NOMO-1 (cell line): ENCODE results near the gene CHM.
"Not testable (repeated sequence)": the region's sequence is repeated elsewhere in the genome, so short reads cannot be mapped to it uniquely, and the experiment has no call there.

ENCODE experiments used
- DNase-seq, 2 experiments: peaks; one replicate each; lab custom pipeline; 2025; ENCODE audit not compliant: unreplicated experiment in 2 of 2; lab: John Stamatoyannopoulos, UW

CHM gene

GRCh38 chrX:86047174-86047935 is at the start of gene CHM:
Gene CHM, minus strand, starts transcription at chrX:86047558. Its CDS starts 26 bp downstream, at chrX:86047532.
- DNase-seq, result no peak

GRCh38 chrX:86078650-86079049 is 31.3 kb upstream of the CHM start:
- no peak for DNase-seq

DNA sequence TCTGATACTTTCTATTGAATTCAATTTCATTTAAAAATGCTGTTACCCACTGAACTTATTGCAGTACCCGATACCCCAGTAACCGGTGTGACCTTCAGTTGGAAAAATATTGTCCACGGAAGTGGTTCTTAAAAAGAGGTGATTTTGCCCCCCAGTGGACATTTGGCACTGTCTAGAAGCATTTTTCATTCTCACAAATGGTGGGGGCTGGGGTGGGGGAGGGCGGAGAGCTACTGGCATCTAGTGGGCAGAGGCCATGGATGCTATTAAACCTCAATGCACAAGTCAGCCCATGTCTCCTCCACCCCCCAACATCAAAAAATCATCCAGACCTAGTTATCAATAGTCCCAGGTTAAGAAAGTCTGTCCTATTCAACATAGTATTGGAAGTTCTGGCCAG is 19.6 kb upstream of the CHM start:
- no peak for DNase-seq

DNA sequence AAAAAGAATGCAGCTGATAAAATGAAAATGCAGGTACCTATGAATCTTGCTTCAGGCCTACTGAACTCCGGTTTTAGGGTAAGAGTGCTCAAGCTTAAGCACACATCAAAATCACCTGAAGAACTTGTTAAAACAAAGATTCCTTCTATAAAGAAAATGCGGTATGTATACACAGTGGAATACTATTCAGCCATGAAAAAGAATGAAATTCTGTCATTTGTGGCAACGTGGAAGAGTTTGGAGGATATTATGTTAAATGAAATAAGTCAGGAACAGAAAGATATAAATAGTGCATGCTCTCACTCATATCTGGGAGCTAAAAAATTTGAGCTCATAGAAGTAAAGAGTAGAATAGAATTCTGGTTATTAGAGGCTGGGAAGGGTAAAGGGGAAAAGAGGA is 14.0 kb upstream of the CHM start:
- DNase-seq, result no peak

GRCh38 chrX:86051741-86052140 is 4.4 kb upstream of the CHM start:
- DNase-seq, result no peak

DNA sequence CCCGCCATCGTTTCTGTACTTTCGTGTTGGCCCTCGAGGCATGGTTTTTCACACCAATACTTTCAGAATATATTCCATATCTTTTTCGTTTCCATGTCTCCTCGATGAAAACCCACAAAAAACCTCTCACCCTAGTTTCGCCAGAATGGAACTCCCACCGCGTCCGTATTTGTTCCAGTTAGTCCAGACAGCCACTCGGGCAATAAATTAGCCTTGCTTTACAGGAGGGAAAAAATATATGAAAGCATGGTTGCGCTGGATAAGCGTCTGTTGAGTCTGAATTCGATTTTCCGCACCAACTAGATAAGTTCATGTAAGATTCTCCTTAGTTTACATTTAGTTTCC is 550 bp upstream of the CHM start:
- DNase-seq, result no peak

DNA sequence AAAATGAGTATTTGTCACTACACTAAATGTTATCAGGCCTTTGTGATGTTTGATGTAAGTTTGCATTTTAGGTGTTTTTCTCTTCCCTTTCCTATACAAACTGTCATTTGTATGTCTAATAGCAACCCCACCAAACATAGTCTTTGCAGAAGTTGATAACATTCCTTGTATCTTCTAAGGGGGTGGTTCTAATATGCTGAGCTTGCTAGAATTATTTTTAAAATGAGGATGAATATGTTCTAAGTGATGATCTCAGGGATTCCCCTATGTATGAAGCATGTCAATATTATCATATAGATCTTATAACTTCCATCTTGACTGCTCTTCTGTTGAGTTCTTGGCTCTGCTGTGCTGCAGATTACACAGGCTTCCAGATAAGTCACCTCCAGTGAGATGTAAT is 3.1 kb downstream of the CHM start:
- no peak for DNase-seq

- no peak for DNase-seq
These were observed 7.5 kb downstream of the CHM start for GRCh38 chrX:86039625-86040568.

DNA sequence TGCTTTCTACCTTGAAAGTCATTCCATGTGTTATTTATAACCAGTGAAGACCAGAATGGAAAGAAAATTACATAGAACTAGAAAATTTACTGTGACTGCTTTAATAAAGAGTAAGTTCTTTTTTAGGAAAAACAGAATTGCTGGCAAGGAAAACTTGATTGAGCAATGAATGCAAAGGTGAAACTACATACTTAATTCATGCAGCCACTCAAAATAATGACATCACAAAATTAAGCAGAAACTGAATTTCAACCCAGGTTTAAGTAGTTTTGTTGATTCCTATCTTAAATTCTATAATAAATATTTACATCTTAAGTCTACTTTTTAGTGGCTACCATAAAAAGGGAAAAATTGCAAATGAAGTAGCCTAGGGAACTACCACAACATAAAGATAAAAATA is 14.0 kb downstream of the CHM start:
- DNase-seq, result no peak

DNA sequence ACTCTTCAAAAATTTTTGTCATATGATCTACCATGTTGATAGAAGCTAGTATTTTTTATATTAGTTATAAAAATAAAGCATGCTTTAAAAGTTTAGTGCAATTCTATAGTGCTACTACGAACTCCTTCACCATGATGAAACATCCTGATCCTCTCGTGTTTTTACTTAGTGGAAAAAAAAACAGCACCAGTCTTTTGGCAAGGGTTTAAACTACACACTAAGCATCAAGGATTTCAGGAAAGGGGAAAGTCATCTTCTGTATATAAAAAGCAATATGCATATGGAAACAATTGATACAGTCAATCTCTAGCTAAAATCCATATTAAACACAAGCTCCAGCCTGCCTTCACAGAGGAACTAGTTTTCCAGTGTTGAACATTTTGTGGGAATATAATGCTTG is 18.7 kb downstream of the CHM start:
- DNase-seq, result no peak

- peak; percentile 4 to 5 for DNase-seq
These were observed 23.5 kb downstream of the CHM start for GRCh38 chrX:86023811-86024210.

- peak; percentile 5 to 14 for DNase-seq
These were observed 25.6 kb downstream of the CHM start for GRCh38 chrX:86021652-86022289.

DNA sequence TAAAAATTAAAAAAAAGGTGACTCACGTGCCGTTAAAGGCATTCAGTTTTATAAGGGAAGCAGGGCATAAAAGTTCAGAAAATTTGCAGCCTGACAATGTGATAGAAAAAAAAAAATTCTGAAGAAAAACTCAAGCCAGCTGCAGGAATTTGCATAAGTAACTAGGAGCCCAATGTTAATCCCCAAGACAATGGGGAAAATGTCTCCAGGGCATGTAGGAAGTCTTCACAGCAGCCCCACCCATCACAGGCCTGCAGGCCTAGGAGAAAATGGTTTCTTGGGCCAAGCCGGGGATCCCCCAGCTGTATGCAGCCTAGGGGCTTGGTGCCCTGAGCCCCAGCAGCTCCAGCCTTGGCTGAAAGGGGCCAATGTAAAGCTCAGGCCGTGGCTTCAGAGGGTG is 31.2 kb downstream of the CHM start:
- no peak for DNase-seq

- not testable (repeated sequence) for DNase-seq
These were observed 32.4 kb downstream of the CHM start for GRCh38 chrX:86014959-86015358.

DNA sequence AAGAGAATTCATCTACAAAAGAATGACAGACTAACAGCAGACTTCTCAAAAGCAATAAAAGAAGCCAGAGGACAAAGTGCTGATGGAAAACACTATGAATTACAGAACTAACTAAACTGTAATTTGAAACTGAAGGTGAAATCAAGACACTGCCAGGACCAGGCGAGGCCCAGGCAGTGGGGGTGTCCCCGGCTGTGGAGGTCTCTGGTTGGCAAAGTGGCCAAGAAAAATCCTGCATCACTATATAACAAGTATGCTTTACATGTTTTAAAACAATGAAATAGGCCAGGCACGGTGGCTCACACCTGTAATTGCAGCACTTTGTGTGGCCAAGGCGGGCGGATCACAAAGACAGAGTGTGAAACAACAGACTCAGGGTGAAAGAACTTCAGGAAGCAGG is 32.9 kb downstream of the CHM start:
- DNase-seq, result no peak

GRCh38 chrX:86013792-86014191 is 33.6 kb downstream of the CHM start:
- no peak for DNase-seq

- DNase-seq, result no peak
These were observed 35.2 kb downstream of the CHM start for GRCh38 chrX:86012188-86012587.

DNA sequence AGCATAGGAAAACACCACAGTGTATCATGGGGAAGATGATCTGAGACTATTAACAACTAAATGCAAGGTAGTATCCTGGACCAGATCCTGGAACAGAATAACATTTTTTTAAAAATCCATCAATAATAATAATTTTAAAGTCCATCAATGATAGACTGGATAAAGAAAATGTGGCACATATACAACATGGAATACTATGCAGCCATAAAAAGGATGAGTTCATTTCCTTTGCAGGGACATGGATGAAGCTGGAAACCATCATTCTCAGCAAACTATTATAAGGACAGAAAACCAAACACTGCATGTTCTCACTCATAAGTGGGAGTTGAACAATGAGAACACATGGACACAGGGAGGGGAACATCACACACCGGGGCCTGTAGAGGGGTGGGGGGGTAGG is 37.6 kb downstream of the CHM start:
- not testable (repeated sequence) for DNase-seq

DNA sequence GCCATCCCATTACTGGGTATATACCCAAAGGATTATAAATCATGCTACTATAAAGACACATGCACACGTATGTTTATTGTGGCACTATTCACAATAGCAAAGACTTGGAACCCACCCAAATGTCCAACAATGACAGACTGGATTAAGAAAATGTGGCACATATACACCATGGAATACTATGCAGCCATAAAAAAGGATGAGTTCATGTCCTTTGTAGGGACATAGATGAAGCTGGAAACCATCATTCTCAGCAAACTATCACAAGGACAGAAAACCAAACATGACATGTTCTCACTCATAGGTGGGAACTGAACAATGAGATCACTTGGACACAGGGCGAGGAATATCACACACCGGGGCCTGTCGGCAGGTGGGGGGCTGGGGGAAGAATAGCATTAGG is 39.5 kb downstream of the CHM start:
- DNase-seq, result not testable (repeated sequence)

DNA sequence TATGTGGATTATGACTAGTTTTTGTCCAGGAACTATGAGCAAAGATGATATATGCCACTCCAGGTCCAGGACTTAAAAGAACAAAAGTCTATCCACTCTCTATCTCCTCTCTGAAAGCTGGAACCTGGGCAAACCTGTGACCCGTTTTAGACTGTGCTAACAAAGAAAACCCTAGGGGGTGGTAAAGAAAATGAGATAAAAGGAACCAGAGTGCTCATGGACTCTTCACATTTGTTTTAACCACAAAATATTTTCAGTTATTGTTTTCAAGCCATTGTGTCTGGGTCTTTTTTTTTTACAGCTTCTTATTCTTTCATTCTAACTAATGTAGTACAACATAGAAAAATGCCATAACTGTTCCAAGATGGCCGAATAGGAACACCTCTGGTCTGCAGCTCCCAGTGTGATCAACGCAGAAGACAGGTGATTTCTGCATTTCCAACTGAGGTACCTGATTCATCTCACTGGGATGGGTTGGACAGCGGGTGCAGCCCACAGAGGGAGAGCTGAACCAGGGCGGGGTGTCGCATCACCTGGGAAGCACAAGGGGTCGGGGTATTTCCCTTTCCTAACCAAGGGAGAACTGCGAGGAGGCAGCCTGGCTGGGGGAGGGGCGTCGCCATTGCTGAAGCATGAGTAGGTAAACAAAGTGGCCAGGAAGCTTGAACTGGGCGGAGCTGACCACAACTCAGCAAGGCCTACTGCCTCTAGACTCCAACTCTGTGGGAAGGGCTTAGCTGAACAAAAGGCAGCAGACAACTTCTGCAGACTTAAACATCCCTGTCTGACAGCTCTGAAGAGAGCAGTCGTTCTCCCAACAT is 45.1 kb downstream of the CHM start:
- DNase-seq, result no peak

DNA sequence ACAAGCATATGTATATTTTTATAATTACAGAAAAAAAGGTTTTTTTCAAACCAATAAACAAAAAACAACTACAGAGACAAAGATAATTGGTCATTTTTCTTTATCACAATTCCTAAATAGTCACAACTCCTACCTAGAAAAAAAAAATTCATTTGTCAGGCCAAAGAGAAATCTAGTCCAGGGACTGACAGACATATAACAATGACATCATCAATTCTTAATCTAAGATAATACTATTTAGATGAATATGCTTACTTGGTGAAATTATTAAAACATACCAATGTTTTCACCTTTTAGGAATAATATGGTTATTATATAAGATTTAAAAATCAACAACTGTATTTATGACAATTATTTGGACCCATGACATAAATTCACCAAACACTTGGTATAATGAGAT is 48.4 kb downstream of the CHM start:
- DNase-seq, result no peak
